Common myeloid progenitor, CD34-positive (primary cell): ENCODE measurements around the gene FGD6.

Experiments used
- CTCF ChIA-PET: fragments of 350-600 bp; sonication (Branson Sonifier 250); formaldehyde crosslinking; loops from one replicate; lab custom pipeline; 2021; ENCODE audit warnings: antibody characterized with exemption; lab: Charles Lee
- POLR2A ChIA-PET: fragments of 350-600 bp; sonication (Branson Sonifier 250); formaldehyde crosslinking; loops from one replicate; lab custom pipeline; 2021; ENCODE audit warnings: antibody characterized with exemption; lab: Charles Lee
- DNase-seq, 3 donors: peaks; one replicate each; pipeline versions ENCODE4 v3.0.0 to v3.0.0-alpha.2; 2013
- H3K27ac ChIP-seq, 2 experiments: 1 replicate in 1 of 2; 2 replicates in 1 of 2; pipeline ENCODE4 v1.7.0; 2013; ENCODE audit warnings: inconsistent platforms in 2 of 2, low read length in 2 of 2, mild to moderate bottlenecking in 2 of 2, low read depth in 1 of 2, moderate library complexity in 1 of 2; ENCODE audit not compliant: severe bottlenecking in 2 of 2, insufficient read depth in 1 of 2, poor library complexity in 1 of 2
- H3K27me3 ChIP-seq, 5 experiments: replicated peaks in 2 of 5; 1 replicate in 3 of 5; 2 replicates in 2 of 5; pipeline versions ENCODE4 v1.6.1 to v1.7.0; 2013; ENCODE audit warnings: low read length in 4 of 5, mild to moderate bottlenecking in 2 of 5, moderate library complexity in 2 of 5, inconsistent platforms in 1 of 5; ENCODE audit not compliant: insufficient read depth in 5 of 5, control insufficient read depth in 4 of 5
- H3K36me3 ChIP-seq, 4 experiments: 1 replicate in 2 of 4; 2 replicates in 2 of 4; pipeline versions ENCODE4 v1.6.1 to v1.7.0; 2013; ENCODE audit warnings: low read length in 3 of 4, control low read depth in 1 of 4, mild to moderate bottlenecking in 1 of 4; ENCODE audit not compliant: control insufficient read depth in 4 of 4, insufficient read depth in 4 of 4
- H3K4me1 ChIP-seq, 4 experiments: 1 replicate in 3 of 4; 2 replicates in 1 of 4; pipeline versions ENCODE4 v1.6.1 to v1.7.1; 2013; ENCODE audit warnings: low read length in 3 of 4, mild to moderate bottlenecking in 3 of 4, control low read depth in 1 of 4, inconsistent platforms in 1 of 4, moderate library complexity in 1 of 4; ENCODE audit not compliant: control insufficient read depth in 4 of 4, insufficient read depth in 4 of 4; ENCODE audit errors: control extremely low read depth in 1 of 4
- H3K4me3 ChIP-seq, 7 experiments: 1 replicate in 4 of 7; 2 replicates in 3 of 7; pipeline versions ENCODE4 v1.5.1 to v1.7.0; 2013; ENCODE audit warnings: mild to moderate bottlenecking in 7 of 7, low read length in 6 of 7, moderate library complexity in 6 of 7, inconsistent platforms in 2 of 7, low read depth in 2 of 7, control low read depth in 1 of 7; ENCODE audit not compliant: insufficient read depth in 4 of 7, control insufficient read depth in 1 of 7; ENCODE audit errors: extremely low read depth in 1 of 7
- H3K9me3 ChIP-seq, 5 experiments: 1 replicate in 4 of 5; 2 replicates in 1 of 5; pipeline versions ENCODE4 v1.6.1 to v1.7.1; 2013; ENCODE audit warnings: low read length in 4 of 5, mild to moderate bottlenecking in 2 of 5, inconsistent platforms in 1 of 5, low read depth in 1 of 5, moderate library complexity in 1 of 5; ENCODE audit not compliant: control insufficient read depth in 4 of 5, insufficient read depth in 2 of 5; ENCODE audit errors: control extremely low read depth in 1 of 5
- WGBS: methylation state at CpG from one replicate; pipeline ENCODE4 v1.1.5; 2013; ENCODE audit not compliant: insufficient coverage; 5-methylcytosine and 5-hydroxymethylcytosine counted together

The FGD6 gene

GRCh38 chr12:95055057-95055456 is 162.2 kb downstream of the FGD6 start:
- Histone ChIP-seq H3K27me3 (no peaks in the 10 kb centered on the region), H3K9me3 (no peaks in the 10 kb centered on the region), H3K36me3 (peaks cover 8 to 60% (median 34%) of the 10 kb centered on the region in 4 experiments), H3K4me1 (no peaks in the 10 kb centered on the region), H3K4me3 (no peak overlapping the region), H3K27ac (no peak overlapping the region)
- ChIA-PET POLR2A (no interaction called here), CTCF (no interaction called here)
- no CpG with 5 or more reads among the region's 2 CpGs for WGBS
- DNase-seq: no peak

- H3K4me1 ChIP-seq: no peaks in the 10 kb centered on the region
- H3K27ac ChIP-seq: no peak overlapping the region
- H3K9me3 ChIP-seq: no peaks in the 10 kb centered on the region
- H3K36me3 ChIP-seq: peaks cover 5 to 57% (median 31%) of the 10 kb centered on the region in 4 experiments
- DNase-seq: no peak
- WGBS: 67% methylated on average over 1 of the region's 2 CpGs
- ChIA-PET CTCF (no interaction called here), POLR2A (no interaction called here)
- no peaks in the 10 kb centered on the region for H3K27me3 ChIP-seq
- no peak overlapping the region for H3K4me3 ChIP-seq
Measured at GRCh38 chr12:95054206-95054605, 163.1 kb downstream of the FGD6 start.

DNA sequence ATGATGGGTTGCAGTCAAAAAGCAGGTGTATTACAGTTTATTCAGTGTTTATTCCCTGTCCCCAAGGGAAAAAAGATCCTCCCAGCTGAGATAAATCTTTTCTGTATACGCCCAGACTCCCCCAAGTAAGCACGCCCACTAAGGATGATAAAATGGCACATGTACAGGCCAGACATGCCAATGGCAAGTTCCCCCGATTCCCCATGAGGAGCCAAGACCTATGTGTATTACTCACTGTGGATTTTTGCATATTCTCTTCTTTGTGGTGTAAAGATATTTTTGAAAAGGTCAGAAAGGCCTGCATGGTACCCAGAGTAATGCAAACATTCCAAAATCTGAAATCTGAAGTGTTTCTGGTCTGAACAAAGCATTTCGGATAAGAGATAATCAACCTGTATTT is 166.0 kb downstream of the FGD6 start:
- ChIA-PET POLR2A (no interaction called here), CTCF (no interaction called here)
- DNase-seq: no peak
- no peak overlapping the region for H3K27ac ChIP-seq
- no peaks in the 10 kb centered on the region for H3K27me3 ChIP-seq
- 92% methylated on average over 2 of the region's 4 CpGs for WGBS
- H3K36me3 ChIP-seq: peaks cover 3 to 60% (median 32%) of the 10 kb centered on the region in 4 experiments
- no peak overlapping the region for H3K4me3 ChIP-seq
- no peaks in the 10 kb centered on the region for H3K4me1 ChIP-seq
- H3K9me3 ChIP-seq: no peaks in the 10 kb centered on the region

DNA sequence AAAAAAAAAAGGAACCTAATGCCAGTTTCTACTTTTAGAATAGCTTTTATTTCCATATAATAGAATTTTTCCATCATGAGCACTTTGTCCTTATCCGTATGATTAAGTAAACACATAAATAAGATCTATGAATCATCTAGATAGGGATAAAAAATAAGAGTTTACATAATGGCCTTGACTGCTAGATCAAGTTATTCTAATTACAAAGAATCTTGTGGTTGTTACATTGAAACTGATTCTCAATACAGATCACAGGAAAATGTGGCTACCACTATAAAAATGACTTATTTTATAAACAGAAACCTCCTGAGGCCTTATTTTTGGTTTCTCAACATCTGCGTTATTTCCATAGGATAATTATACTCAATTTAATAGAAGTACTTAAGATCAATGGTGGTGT is 179.4 kb downstream of the FGD6 start:
- no peaks in the 10 kb centered on the region for H3K27me3 ChIP-seq
- peaks cover 0 to 4% (median 1%) of the 10 kb centered on the region in 4 experiments for H3K4me1 ChIP-seq
- no CpG with 5 or more reads among the region's 2 CpGs for WGBS
- H3K4me3 ChIP-seq: no peak overlapping the region
- CTCF ChIA-PET: no interaction called here
- DNase-seq: no peak
- H3K27ac ChIP-seq: no peak overlapping the region
- H3K36me3 ChIP-seq: peaks cover 3 to 37% (median 23%) of the 10 kb centered on the region in 4 experiments
- POLR2A ChIA-PET: no interaction called here
- H3K9me3 ChIP-seq: no peaks in the 10 kb centered on the region

DNA sequence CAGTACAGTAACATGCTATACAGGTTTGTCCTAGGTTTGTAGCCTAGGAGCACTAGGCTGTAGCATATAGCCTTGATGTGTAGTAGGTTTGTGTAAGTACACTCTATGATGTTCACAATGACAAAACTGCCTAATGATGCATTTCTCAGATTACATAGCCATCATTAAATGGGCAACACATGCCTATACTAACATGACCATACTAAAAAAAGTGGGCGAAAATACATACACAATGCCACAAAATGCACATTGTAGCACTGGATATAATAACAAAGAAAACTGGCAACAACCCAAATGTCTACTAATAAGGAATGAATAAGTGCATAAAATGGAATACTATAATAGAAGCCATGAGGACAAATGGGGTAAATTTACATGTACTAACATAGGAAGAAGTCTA is 182.5 kb downstream of the FGD6 start:
- WGBS: no CpG with 5 or more reads among the region's 1 CpG
- Histone ChIP-seq H3K9me3 (no peaks in the 10 kb centered on the region), H3K4me3 (no peak overlapping the region), H3K27me3 (no peaks in the 10 kb centered on the region), H3K4me1 (no peaks in the 10 kb centered on the region), H3K36me3 (peaks cover 7 to 45% (median 26%) of the 10 kb centered on the region in 4 experiments), H3K27ac (no peak overlapping the region)
- ChIA-PET POLR2A (no interaction called here), CTCF (no interaction called here)
- no peak for DNase-seq
